PC-9 (cell line): ENCODE measurements around the gene BCL11A.

Source experiments
- CTCF ChIP-seq: fragments of 200-600 bp; sonication (generic); conservative IDR thresholded peaks from 2 replicates; pipeline ENCODE4 v1.6.1; 2017; ENCODE audit warnings: mixed run types, antibody characterized with exemption, mild to moderate bottlenecking, moderate library complexity
- EZH2 ChIP-seq: fragments of 200-600 bp; sonication (generic); IDR thresholded peaks from 2 replicates; pipeline ENCODE4 v1.8.0; 2017; ENCODE audit warnings: antibody characterized with exemption, low read depth

- TF ChIP-seq CTCF = no peak
- no peak for TF ChIP-seq EZH2
Observed at GRCh38 chr2:60447943-60448342, 105.5 kb downstream of the BCL11A start.
